Stimulated activated CD4-positive, alpha-beta T cell treated with anti-CD3 and anti-CD28 coated beads, Interleukin-12 subunit alpha, Interleukin-12 subunit beta, amount 100 ng/mL, for 24 hours (primary cell): ENCODE results near the gene RXRB.

Experiments
- DNase-seq, 2 experiments: peaks; one replicate each; pipeline ENCODE4 v3.0.0-alpha.2; 2020; ENCODE audit warnings: low read depth in 2 of 2

RXRB gene

DNA sequence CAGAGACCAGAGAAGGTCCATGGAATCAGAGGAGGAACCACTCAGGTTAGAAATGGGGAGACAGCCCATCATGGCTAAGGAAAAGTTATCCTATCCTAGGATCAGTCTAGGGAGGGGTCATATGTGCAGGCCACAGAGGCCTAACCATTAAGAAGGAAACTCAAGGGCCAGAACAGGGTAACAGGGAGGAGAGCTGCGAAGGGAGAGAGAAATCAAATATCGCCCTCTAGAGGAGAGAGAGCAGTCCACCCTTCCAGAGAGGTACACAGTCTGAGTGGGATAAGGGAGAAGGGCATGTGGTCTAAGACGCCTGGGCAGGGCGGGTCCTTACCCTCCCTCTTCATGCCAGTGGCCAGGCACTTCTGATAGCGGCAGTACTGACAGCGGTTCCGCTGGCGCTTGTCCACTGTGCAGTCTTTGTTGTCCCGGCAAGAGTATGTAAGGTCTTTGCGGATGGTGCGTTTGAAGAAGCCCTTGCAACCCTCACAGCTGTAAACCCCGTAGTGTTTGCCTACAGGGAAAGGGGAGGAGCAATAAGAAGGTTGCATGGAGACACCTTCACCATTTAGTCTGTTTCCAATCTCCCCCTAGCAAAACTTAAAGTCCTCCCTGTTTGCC, 2.9 kb downstream of the RXRB start:
- DNase-seq: no peak

DNA sequence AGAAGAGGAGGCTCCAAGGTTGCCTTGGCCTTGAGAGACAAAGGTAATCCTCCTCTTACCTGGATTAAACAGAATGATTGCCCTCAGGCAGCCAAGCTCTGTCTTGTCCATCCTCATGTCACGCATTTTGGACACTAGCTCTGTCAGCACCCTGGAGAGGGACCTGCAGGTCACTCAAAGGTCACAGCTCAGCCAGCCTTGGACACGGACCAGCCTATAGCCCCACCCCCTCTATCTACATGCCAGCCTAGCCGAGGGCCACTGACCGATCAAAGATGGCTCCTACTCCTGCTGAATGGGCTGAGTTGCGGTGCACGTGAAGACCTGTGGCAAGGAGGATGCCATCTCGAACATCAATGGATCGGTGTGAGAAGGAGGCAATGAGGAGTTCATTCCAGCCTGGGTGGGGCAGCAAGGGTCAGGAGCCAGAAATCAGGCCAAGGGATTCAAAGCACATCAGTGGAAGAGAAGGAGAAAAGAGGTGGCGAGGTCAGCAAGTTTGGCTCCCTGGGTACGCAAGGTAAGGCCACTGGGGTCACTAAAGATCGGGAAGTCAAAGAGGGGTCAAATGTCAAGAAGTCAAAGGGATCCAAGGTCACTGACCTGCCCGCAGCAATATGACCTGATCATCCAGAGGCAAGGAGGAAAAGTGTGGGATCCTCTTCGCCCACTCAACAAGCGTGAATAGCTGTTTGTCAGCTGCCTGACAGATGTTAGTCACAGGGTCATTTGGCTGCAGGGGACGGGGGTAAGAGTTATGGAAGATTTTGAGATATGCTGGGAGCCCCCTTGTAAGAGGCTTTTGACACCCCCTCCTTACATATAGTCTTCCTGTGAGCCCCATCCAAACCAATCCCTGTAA, 4.9 kb downstream of the RXRB start:
- DNase-seq: no peak

DNA sequence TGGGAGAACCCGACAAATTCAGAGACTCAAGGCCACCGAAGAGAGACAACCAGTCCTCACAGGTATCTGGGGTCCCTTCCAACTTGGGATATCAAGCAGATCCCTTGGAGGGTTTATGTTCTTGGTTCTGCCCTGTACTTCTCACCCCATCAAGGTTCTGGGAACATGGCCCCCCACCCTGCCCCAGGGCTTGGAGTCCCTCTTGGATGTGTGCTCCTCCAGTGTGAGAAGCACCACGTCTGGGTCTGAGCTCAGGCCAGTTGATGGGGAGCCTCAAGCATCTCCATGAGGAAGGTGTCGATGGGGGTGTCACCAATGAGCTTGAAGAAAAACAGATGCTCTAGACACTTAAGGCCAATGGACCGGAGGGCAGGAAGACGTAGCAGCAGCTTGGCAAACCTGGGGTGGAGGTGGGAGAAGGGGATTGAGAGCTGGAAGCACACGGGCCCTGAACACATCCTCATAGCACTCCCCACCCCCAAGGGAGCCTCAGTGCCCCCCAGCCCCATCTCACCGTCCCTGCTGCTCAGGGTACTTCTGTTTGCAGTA, 6.0 kb downstream of the RXRB start:
- no peak for DNase-seq

- DNase-seq: no peak
Measured at GRCh38 chr6:33193619-33194018, 6.8 kb downstream of the RXRB start.

GRCh38 chr6:33192671-33193602, 7.5 kb downstream of the RXRB start:
- no peak for DNase-seq

DNA sequence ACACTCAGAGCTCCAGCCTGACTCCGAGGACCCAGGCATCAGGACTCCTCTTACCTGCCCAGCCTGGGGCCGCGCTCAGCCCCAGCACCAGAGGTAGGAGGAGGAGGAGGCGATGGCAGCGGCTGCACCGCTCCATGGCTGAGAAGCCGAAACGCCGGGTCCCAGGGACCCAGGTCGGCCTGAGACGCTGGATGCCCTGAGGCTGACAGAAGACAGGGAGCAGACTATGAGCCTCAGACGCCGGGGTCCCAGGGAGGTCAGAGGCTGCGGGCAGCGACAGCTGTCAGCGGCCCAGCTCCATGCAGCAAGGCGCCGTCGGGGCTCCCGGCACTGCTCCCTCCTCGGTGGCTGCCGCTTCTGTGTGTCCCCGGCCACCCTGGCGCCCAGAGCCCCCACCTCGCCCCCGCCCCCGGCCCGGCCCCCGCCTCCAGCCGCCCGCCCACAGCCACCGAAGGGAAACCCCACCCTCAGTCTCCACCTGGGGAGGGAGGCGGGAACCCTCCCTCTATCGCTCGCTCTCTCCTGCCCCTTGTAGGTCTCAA, 8.3 kb downstream of the RXRB start, which contains the start of gene COL11A2:
TSS of gene COL11A2 (minus strand) at position 363 of the 542 bp plus-strand sequence. CDS start at position 136, 227 bp downstream.
- no peak for DNase-seq

- DNase-seq: no peak
Measured at GRCh38 chr6:33191383-33192104, 8.9 kb downstream of the RXRB start.

DNA sequence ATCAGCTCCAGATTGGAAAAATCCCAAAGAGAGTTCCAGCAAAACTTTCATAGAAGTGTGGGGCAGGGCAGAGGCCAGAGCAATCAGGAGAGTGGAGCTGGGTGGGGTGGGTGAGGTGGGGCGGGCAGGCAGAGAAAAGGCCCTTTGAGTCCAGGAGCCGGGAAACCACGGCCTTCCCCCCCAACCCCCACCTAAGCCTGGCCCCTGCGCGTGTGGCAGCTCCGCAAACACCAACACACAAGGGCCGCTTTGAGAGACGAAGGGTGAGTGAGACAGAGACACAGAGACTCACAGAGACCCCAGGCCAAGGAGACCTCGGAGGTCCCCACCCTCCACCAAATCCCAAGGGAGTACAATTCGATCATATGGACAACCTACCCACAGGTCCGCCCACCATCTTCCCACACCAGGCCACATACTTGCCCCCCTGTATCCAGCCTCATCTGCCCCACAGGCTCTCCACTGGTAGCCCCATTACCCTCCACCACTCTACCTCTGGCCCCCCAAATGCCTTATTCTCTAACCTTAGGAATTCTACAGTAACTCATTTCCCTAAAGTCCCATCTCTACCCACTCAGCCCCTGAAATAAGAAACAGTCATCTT, 9.9 kb downstream of the RXRB start:
- no peak for DNase-seq

- no peak for DNase-seq
Measured at GRCh38 chr6:33189625-33190448, 10.6 kb downstream of the RXRB start.

DNA sequence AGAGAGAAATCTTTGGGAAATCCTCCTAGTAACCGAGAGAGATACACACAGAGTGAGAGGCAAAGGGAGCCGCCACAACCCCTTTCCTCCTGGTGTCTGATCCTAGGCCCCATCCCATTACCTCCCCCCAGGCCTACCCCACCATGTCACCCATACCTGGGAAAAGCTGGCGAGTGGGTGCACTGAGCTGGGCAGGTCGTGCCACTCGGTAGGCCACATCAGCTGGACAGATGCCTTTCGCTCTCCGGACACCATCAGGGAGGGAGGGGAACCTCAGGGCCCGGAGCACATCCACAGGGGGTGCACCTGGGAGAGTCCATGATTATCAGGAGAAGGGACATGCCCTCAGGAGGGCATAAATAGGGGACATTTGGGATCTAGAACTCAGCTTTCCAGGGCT, 11.3 kb downstream of the RXRB start:
- DNase-seq: no peak

GRCh38 chr6:33187809-33188208, 12.7 kb downstream of the RXRB start:
- no peak for DNase-seq

DNA sequence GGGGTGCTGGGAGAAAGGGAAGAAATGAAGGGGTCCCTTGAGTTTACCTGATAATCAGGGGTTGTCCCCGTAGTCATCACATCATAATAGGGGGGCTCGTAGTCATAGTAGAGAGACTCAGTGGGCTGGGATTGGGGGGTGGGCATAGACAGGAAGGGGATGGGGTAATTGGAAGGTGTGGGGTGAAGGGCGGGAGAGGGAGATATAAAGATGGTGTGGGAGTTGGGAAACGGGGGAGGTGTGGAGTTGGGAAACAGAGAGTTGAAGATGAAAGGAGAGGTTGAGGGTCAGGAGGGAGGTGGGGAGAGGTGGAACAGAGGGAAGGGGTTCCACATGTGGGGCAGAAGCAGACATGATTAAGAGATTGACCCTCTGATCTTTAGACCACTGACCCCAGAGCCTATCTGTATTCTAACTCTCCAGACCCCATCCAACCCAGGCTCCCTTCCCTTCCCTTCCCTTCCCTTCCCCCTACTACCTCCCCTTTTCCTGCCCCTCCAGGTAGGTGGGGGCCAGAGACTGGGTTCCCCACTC, 14.7 kb downstream of the RXRB start:
- DNase-seq: no peak

- DNase-seq: no peak
Measured at GRCh38 chr6:33185190-33185589, 15.3 kb downstream of the RXRB start.

DNA sequence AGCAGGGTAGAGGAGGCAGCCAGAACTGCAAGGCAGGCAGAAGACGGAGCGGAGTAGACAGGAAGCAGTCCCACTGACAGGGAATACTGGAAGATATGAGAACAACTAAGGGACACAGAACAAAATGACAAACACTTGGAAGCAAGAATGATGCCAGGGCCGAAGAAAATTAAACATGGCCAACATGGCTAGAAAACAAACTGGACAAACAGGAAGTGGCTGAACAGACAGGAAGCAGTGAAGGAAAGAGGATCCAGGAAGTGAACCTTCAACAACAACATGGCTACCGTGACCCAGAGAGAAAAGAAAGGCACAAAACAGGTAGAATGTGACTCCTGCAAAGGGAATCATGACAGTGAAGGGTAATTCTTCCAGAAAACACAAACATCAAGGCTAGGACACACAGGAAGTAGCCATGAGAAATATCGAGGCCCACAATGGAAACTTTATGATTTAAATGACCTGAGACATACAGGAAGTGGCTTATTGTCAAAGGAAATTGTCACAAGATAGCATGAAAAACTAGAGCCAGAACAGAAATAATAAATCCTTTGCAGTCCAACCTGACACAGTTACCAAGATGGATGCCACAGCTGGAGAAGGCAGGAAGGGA, 17.3 kb downstream of the RXRB start:
- DNase-seq: no peak

DNA sequence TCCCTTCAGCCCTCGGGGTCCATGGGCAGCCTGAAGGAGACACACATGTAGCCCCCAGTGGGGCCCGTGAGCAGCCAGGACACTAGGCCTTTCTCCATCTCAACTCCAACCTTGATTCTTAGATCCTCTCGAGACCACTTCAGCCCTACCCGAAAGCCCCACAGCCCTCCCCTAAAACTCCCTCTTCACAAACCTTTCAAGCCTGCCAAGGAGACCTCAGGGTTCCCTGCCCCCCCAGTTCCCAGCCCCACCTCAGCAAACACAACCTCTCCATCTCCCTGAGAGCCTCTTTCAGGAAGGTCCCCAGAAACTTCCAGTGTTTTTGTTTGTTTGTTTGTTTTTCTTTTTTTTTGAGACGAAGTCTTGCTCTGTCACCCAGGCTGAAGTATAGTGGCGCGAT, 19.3 kb downstream of the RXRB start:
- DNase-seq: no peak

- no peak for DNase-seq
Measured at GRCh38 chr6:33178755-33179475, 21.6 kb downstream of the RXRB start.

DNA sequence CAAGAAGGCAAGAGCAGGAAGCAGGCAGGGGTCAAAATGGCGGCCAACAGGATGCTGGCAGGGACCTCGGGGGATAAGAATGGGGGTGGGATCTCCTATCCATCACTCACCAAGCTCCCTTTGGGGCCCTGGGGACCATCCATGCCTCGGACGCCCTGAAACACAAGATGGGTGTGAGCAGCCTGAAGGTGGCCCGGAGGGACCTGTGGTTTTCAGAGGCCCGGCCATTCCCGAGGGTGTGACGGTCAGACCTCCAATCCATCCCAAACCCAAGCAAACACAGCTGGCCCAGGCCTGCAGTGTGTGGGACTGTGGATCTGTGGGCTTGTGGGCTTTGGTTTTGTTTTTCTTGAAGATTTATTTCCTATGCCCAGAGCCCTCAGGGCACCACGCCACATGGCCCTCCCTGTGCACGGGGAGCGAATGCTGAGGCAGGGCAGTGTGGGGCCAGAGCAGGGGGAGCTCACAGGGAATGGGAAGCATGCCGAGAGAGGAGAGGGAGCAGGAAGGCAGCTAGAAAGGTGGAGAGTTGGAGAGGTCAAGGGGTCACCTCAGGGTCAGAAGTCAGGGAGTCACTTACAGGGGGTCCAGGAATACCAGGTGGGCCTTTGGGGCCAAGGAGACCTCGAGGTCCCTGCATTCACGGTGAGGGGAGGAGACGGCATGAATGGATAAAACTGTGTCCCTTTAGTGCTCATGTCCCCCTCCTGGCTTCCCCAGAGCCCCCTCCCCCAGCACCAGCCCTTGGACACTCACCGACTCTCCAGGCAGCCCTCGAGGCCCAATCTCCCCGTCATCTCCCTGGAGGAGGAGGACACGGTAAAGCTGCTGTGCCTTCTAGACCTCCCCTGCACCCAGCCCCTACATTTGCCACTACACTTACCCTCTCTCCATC, 22.7 kb downstream of the RXRB start:
- no peak for DNase-seq
